Vagina (tissue), 2 donors: ENCODE measurements around the gene DUS2.
"Not testable (repeated sequence)": the region's sequence is repeated elsewhere in the genome, so short reads cannot be mapped to it uniquely, and the experiment has no call there.

Experiments used
- POLR2A ChIP-seq, 2 donors: fragments of 450-650 bp; IDR thresholded peaks; one replicate each; pipeline ENCODE4 v1.6.1; 2017; ENCODE audit warnings: antibody characterized with exemption in 2 of 2, mild to moderate bottlenecking in 2 of 2, moderate library complexity in 2 of 2
- TF ChIP-seq, protein P1 (sequence below), 3 experiments: fragments of 450-650 bp in 2 of 3; fragments of 200-600 bp in 1 of 3; sonication (generic) in 1 of 3; IDR thresholded peaks; one replicate each; pipeline ENCODE4 v1.5.1; 2017 to 2019; ENCODE audit warnings: antibody characterized with exemption in 3 of 3, mild to moderate bottlenecking in 2 of 3, moderate library complexity in 2 of 3

DNA sequence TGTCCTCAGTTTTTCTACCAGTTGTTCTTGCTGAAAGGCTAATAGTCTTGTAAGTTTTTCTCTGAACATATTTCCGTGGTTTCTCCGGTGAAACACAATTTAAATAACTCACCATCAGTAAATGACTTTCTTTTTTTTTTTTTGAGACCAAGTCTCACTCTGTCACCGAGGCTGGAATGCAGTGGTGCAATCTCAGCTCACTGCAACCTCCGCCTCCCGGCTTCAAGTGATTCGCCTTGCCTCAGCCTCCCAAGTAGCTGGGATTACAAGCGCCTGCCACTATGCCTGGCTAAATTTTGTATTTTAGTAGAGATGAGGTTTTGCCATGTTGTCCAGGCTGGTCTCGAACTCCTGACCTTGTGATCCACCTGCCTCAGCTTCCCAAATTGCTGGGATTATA, 91.9 kb downstream of the DUS2 start:
- not testable (repeated sequence) for TF ChIP-seq POLR2A (IDR thresholded peaks at IDR 0.05)
- TF ChIP-seq, protein P1, sequence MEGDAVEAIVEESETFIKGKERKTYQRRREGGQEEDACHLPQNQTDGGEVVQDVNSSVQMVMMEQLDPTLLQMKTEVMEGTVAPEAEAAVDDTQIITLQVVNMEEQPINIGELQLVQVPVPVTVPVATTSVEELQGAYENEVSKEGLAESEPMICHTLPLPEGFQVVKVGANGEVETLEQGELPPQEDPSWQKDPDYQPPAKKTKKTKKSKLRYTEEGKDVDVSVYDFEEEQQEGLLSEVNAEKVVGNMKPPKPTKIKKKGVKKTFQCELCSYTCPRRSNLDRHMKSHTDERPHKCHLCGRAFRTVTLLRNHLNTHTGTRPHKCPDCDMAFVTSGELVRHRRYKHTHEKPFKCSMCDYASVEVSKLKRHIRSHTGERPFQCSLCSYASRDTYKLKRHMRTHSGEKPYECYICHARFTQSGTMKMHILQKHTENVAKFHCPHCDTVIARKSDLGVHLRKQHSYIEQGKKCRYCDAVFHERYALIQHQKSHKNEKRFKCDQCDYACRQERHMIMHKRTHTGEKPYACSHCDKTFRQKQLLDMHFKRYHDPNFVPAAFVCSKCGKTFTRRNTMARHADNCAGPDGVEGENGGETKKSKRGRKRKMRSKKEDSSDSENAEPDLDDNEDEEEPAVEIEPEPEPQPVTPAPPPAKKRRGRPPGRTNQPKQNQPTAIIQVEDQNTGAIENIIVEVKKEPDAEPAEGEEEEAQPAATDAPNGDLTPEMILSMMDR (IDR thresholded peaks at IDR 0.05), result not testable (repeated sequence)
